Fibroblast of villous mesenchyme (primary cell): ENCODE measurements around the gene CAD. TPM values are rescaled to one million over a fixed set of nuclear protein-coding genes. Genes with fewer than 3 reads are reported as not detected.
"Not testable (repeated sequence)": the region's sequence is repeated elsewhere in the genome, so short reads cannot be mapped to it uniquely, and the experiment has no call there.

ENCODE experiments used
- DNase-seq: peaks from one replicate; pipeline ENCODE4 v3.0.0-alpha.2; 2010; ENCODE audit warnings: low read depth
- H3K4me3 ChIP-seq: 2 replicates; pipeline ENCODE4 v1.5.1; 2011; ENCODE audit warnings: low read depth, mild to moderate bottlenecking, low read length
- CTCF ChIP-seq: IDR thresholded peaks from 2 replicates; pipeline ENCODE4 v1.5.1; 2012; ENCODE audit warnings: low read depth, mild to moderate bottlenecking, low read length; ENCODE audit not compliant: insufficient read depth
- total RNA-seq: library from RNA; depleted of rRNA; stranded (reverse); fragments of >200 nt; gene quantifications from 2 replicates; pipeline ENCODE4 v1.2.3, GENCODE V29; 2012

The CAD gene
- total RNA-seq, 1 donor: 32.4 TPM

GRCh38 chr2:27262379-27263286, 45.5 kb downstream of the CAD start, which contains the start of gene SLC30A3:
Gene SLC30A3 (minus strand): TSS chr2:27263047. CDS start chr2:27262906, 141 bp downstream.
- DNase-seq: peak; percentile 35
- peak within 1 kb of the TSS; percentile 54 for H3K4me3 ChIP-seq
- no peak for TF ChIP-seq CTCF

GRCh38 chr2:27263287-27264252, 46.4 kb downstream of the CAD start:
- TF ChIP-seq CTCF: no peak
- H3K4me3 ChIP-seq: peak overlapping the region; percentile 54
- no peak for DNase-seq

GRCh38 chr2:27264253-27264752, 47.1 kb downstream of the CAD start:
- no peak for TF ChIP-seq CTCF
- DNase-seq: no peak
- peak overlapping the region; percentile 45 for H3K4me3 ChIP-seq

- peak; percentile 56 for TF ChIP-seq CTCF
- H3K4me3 ChIP-seq: peak overlapping the region; percentile 45
- DNase-seq: peak; percentile 46
Measured at GRCh38 chr2:27264753-27265535, 47.8 kb downstream of the CAD start.

GRCh38 chr2:27265536-27265870, 48.3 kb downstream of the CAD start:
- no peak for DNase-seq
- no peak for TF ChIP-seq CTCF

GRCh38 chr2:27268296-27268695, 51.1 kb downstream of the CAD start:
- not testable (repeated sequence) for DNase-seq

More at GRCh38 chr2:27265536-27265870, 48.3 kb downstream of the CAD start:
- H3K4me3 ChIP-seq: no peak overlapping the region

More at GRCh38 chr2:27268296-27268695, 51.1 kb downstream of the CAD start:
- H3K4me3 ChIP-seq: not testable (repeated sequence)
